Smooth muscle cell (in vitro differentiated cells): Measurements from ENCODE around the gene RBM48. TPM values are rescaled to one million over a fixed set of nuclear protein-coding genes. Genes with fewer than 3 reads are reported as not detected.

Experiments
- DNase-seq: peaks from one replicate; lab custom pipeline; 2025; ENCODE audit not compliant: unreplicated experiment; lab: John Stamatoyannopoulos, UW
- H2AFZ ChIP-seq: fragments of 200-600 bp; sonication (generic); 2 replicates; pipeline ENCODE4 v1.6.0; 2016; ENCODE audit warnings: antibody characterized with exemption, low read depth, mild to moderate bottlenecking
- H3F3A ChIP-seq: fragments of 200-600 bp; sonication (generic); 2 replicates; pipeline ENCODE4 v1.6.0; 2017; ENCODE audit warnings: antibody characterized with exemption, low read depth
- H3K27ac ChIP-seq: fragments of 200-600 bp; sonication (generic); 2 replicates; pipeline ENCODE4 v1.5.1; 2016; ENCODE audit warnings: low read depth, mild to moderate bottlenecking
- H3K27me3 ChIP-seq: fragments of 200-600 bp; sonication (generic); 2 replicates; pipeline ENCODE4 v1.6.1; 2016; ENCODE audit warnings: low read depth, mild to moderate bottlenecking
- H3K36me3 ChIP-seq: fragments of 200-600 bp; sonication (generic); 2 replicates; pipeline ENCODE4 v1.5.1; 2016; ENCODE audit warnings: low read depth
- H3K4me1 ChIP-seq: fragments of 200-600 bp; sonication (generic); 2 replicates; pipeline ENCODE4 v1.5.1; 2016; ENCODE audit warnings: low read depth
- H3K4me2 ChIP-seq: fragments of 200-600 bp; sonication (generic); 2 replicates; pipeline ENCODE4 v1.6.0; 2016; ENCODE audit warnings: mild to moderate bottlenecking
- H3K4me3 ChIP-seq: fragments of 200-600 bp; sonication (generic); 2 replicates; pipeline ENCODE4 v1.5.1; 2016; ENCODE audit warnings: mild to moderate bottlenecking
- H3K79me2 ChIP-seq: fragments of 200-600 bp; sonication (generic); 2 replicates; pipeline ENCODE4 v1.6.0; 2016; ENCODE audit warnings: low read depth, mild to moderate bottlenecking
- H3K9ac ChIP-seq: fragments of 200-600 bp; sonication (generic); 2 replicates; pipeline ENCODE4 v1.6.0; 2016; ENCODE audit warnings: low read depth
- H3K9me3 ChIP-seq: fragments of 200-600 bp; sonication (generic); replicated peaks from 2 replicates; pipeline ENCODE4 v1.5.1; 2016; ENCODE audit warnings: low read depth
- H4K20me1 ChIP-seq: fragments of 200-600 bp; sonication (generic); 2 replicates; pipeline ENCODE4 v1.6.0; 2016; ENCODE audit warnings: low read depth
- CTCF ChIP-seq: fragments of 200-600 bp; sonication (generic); IDR thresholded peaks from 2 replicates; pipeline ENCODE4 v1.5.1; 2017; ENCODE audit warnings: borderline replicate concordance, mild to moderate bottlenecking, antibody characterized with exemption; ENCODE audit not compliant: insufficient read depth, poor library complexity, severe bottlenecking
- WGBS: methylation state at CpG from one replicate; pipeline ENCODE4 v1.1.7; 2016; ENCODE audit warnings: low lambda C conversion rate; 5-methylcytosine and 5-hydroxymethylcytosine counted together
- polyA plus RNA-seq: library from polyadenylated mRNA; unstranded; fragments of >200 nt; fragmentation: Nextera tagmentation; extraction: Ambion mirVana; gene quantifications from 2 replicates; pipeline ENCODE4 v1.2.1, GENCODE V29; 2016
- total RNA-seq: library from RNA; depleted of rRNA; stranded (reverse); fragments of >200 nt; gene quantifications from 2 replicates; pipeline ENCODE4 v1.2.3, GENCODE V29; 2014

RBM48 gene
- total and polyA plus RNA-seq, 2 experiments from 2014 or later, result 8.6 to 12.4 TPM

GRCh38 chr7:92546856-92547497 lies 18.4 kb downstream of the RBM48 start:
- Histone ChIP-seq H3K27ac (no peak overlapping the region), H2AFZ (no peak overlapping the region), H3K9me3 (no peaks in the 10 kb centered on the region), H3K27me3 (no peaks in the 10 kb centered on the region), H3K36me3 (no peaks in the 10 kb centered on the region), H4K20me1 (no peaks in the 10 kb centered on the region), H3K4me2 (no peak overlapping the region), H3K79me2 (no peaks in the 10 kb centered on the region), H3K4me3 (no peak overlapping the region), H3K9ac (no peak overlapping the region), H3F3A (no peaks in the 10 kb centered on the region), H3K4me1 (no peaks in the 10 kb centered on the region)
- no peak for TF ChIP-seq CTCF
- 93% methylated on average over 17 of the region's 17 CpGs for WGBS
- DNase-seq, result no peak

DNA sequence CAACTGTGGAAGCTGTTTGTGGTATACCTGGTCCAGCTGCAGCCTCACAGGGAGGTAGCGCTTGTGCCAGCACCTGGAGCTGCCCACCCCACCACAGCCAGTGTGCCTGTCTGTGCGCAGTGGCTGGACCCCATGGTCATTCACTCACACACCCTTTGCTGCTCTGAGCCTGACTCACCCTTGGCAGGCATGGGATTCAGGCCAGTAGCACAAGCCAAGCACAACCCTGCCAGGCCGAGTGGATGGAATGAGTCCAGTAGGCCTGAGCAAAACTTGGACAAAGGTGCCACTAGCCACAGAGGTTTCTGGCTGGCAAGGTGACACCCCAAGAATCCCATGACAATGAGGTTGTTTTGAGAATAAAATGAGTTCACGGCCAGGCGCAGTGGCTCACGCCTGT lies 19.0 kb downstream of the RBM48 start:
- H2AFZ ChIP-seq, result no peak overlapping the region
- no peaks in the 10 kb centered on the region for H4K20me1 ChIP-seq
- DNase-seq, result no peak
- H3K27ac ChIP-seq, result no peak overlapping the region
- no peaks in the 10 kb centered on the region for H3K9me3 ChIP-seq
- H3K4me2 ChIP-seq, result no peak overlapping the region
- no peaks in the 10 kb centered on the region for H3F3A ChIP-seq
- 89% methylated on average over 6 of the region's 6 CpGs for WGBS
- H3K9ac ChIP-seq, result no peak overlapping the region
- no peaks in the 10 kb centered on the region for H3K4me1 ChIP-seq
- no peaks in the 10 kb centered on the region for H3K36me3 ChIP-seq
- no peaks in the 10 kb centered on the region for H3K27me3 ChIP-seq
- TF ChIP-seq CTCF, result no peak
- H3K4me3 ChIP-seq, result no peak overlapping the region
- H3K79me2 ChIP-seq, result no peaks in the 10 kb centered on the region

- no peak overlapping the region for H3K9ac ChIP-seq
- H3K27ac ChIP-seq, result no peak overlapping the region
- no peaks in the 10 kb centered on the region for H3K9me3 ChIP-seq
- TF ChIP-seq CTCF, result no peak
- no peak overlapping the region for H3K4me3 ChIP-seq
- no peaks in the 10 kb centered on the region for H3K27me3 ChIP-seq
- H3K4me1 ChIP-seq, result no peaks in the 10 kb centered on the region
- H2AFZ ChIP-seq, result no peak overlapping the region
- no peaks in the 10 kb centered on the region for H3F3A ChIP-seq
- 87% methylated on average over 4 of the region's 4 CpGs for WGBS
- H4K20me1 ChIP-seq, result no peaks in the 10 kb centered on the region
- no peak for DNase-seq
- H3K4me2 ChIP-seq, result no peak overlapping the region
- H3K79me2 ChIP-seq, result no peaks in the 10 kb centered on the region
- H3K36me3 ChIP-seq, result no peaks in the 10 kb centered on the region
Observed at GRCh38 chr7:92550194-92550593, 21.6 kb downstream of the RBM48 start.

GRCh38 chr7:92557249-92557648 lies 28.7 kb downstream of the RBM48 start:
- no peaks in the 10 kb centered on the region for H4K20me1 ChIP-seq
- WGBS, result 100% methylated on average over 2 of the region's 2 CpGs
- no peak overlapping the region for H2AFZ ChIP-seq
- H3K27me3 ChIP-seq, result no peaks in the 10 kb centered on the region
- no peaks in the 10 kb centered on the region for H3K9me3 ChIP-seq
- no peak for DNase-seq
- H3K36me3 ChIP-seq, result peaks cover 1% of the 10 kb centered on the region
- H3F3A ChIP-seq, result peaks cover 6% of the 10 kb centered on the region
- no peaks in the 10 kb centered on the region for H3K4me1 ChIP-seq
- H3K27ac ChIP-seq, result no peak overlapping the region
- H3K4me2 ChIP-seq, result no peak overlapping the region
- H3K4me3 ChIP-seq, result no peak overlapping the region
- no peak for TF ChIP-seq CTCF
- H3K79me2 ChIP-seq, result no peaks in the 10 kb centered on the region
- H3K9ac ChIP-seq, result no peak overlapping the region
